GM23248 (cell line): Measurements from ENCODE around the gene TRIM44. TPM values are rescaled to one million over a fixed set of nuclear protein-coding genes. Genes with fewer than 3 reads are reported as not detected.
"Not testable (repeated sequence)": the region's sequence is repeated elsewhere in the genome, so short reads cannot be mapped to it uniquely, and the experiment has no call there.

ENCODE experiments used
- DNase-seq: peaks from one replicate; pipeline ENCODE4 v3.0.0-alpha.2; 2015
- H2AFZ ChIP-seq: fragments of 200-600 bp; sonication (generic); 2 replicates; pipeline ENCODE4 v1.6.1; 2016; ENCODE audit warnings: antibody characterized with exemption
- H3F3A ChIP-seq: fragments of 200-600 bp; sonication (generic); 2 replicates; pipeline ENCODE4 v1.6.1; 2016; ENCODE audit warnings: mild to moderate bottlenecking, antibody characterized with exemption, mixed run types; ENCODE audit not compliant: insufficient read depth
- H3K27ac ChIP-seq: fragments of 200-600 bp; sonication (generic); 2 replicates; pipeline ENCODE4 v1.5.1; 2016; ENCODE audit warnings: mild to moderate bottlenecking
- H3K27me3 ChIP-seq: fragments of 200-600 bp; sonication (generic); replicated peaks from 2 replicates; pipeline ENCODE4 v1.6.1; 2016; ENCODE audit warnings: mild to moderate bottlenecking; ENCODE audit not compliant: insufficient read depth
- H3K36me3 ChIP-seq: fragments of 200-600 bp; sonication (generic); 2 replicates; pipeline ENCODE4 v1.6.1; 2016; ENCODE audit warnings: low read depth, mild to moderate bottlenecking
- H3K4me1 ChIP-seq: fragments of 200-600 bp; sonication (generic); 2 replicates; pipeline ENCODE4 v1.6.1; 2016; ENCODE audit warnings: mild to moderate bottlenecking; ENCODE audit not compliant: insufficient read depth
- H3K4me2 ChIP-seq: fragments of 200-600 bp; sonication (generic); one replicate; pipeline ENCODE4 v1.6.1; 2016; ENCODE audit warnings: mild to moderate bottlenecking; ENCODE audit not compliant: unreplicated experiment
- H3K4me3 ChIP-seq: fragments of 200-600 bp; sonication (generic); 2 replicates; pipeline ENCODE4 v1.5.1; 2016; ENCODE audit warnings: mild to moderate bottlenecking
- H3K79me2 ChIP-seq: fragments of 200-600 bp; sonication (generic); 2 replicates; pipeline ENCODE4 v1.6.1; 2016; ENCODE audit warnings: mild to moderate bottlenecking; ENCODE audit not compliant: insufficient read depth
- H3K9ac ChIP-seq: fragments of 200-600 bp; sonication (generic); 2 replicates; pipeline ENCODE4 v1.6.1; 2016; ENCODE audit warnings: mild to moderate bottlenecking
- H3K9me2 ChIP-seq: fragments of 200-600 bp; sonication (generic); 2 replicates; pipeline ENCODE4 v1.6.1; 2016; ENCODE audit warnings: mixed run types, mild to moderate bottlenecking, moderate library complexity; ENCODE audit not compliant: insufficient read depth
- H3K9me3 ChIP-seq: fragments of 200-600 bp; sonication (generic); one replicate; pipeline ENCODE4 v1.6.1; 2017; ENCODE audit warnings: low read depth
- H4K20me1 ChIP-seq: fragments of 200-600 bp; sonication (generic); 2 replicates; pipeline ENCODE4 v1.6.0; 2016; ENCODE audit not compliant: insufficient read depth
- EZH2 ChIP-seq: fragments of 200-600 bp; sonication (generic); IDR thresholded peaks from 2 replicates; pipeline ENCODE4 v1.6.1; 2018; ENCODE audit warnings: antibody characterized with exemption, mild to moderate bottlenecking; ENCODE audit not compliant: insufficient read depth, poor library complexity, severe bottlenecking
- EZH2phosphoT487 ChIP-seq: fragments of 200-600 bp; sonication (generic); IDR thresholded peaks from 2 replicates; pipeline ENCODE4 v1.6.1; 2018; ENCODE audit warnings: antibody characterized with exemption, moderate library complexity, mild to moderate bottlenecking, low read depth; ENCODE audit not compliant: insufficient read depth
- whole genome bisulfite sequencing, 2 experiments: methylation state at CpG; one replicate each; pipeline ENCODE4 v1.1.6; 2015 to 2017; ENCODE audit warnings: low lambda C conversion rate in 2 of 2, low coverage in 1 of 2; ENCODE audit errors: missing lambda C conversion rate in 2 of 2; 5-methylcytosine and 5-hydroxymethylcytosine counted together
- in situ Hi-C: fragments of 300-500 bp; cut with MboI; formaldehyde crosslinking; loops from 2 replicates; pipeline ENCODE4 v1.15.0; 2020
- polyA plus RNA-seq: library from polyadenylated mRNA; unstranded; fragments of >200 nt; fragmentation: Nextera tagmentation; extraction: Ambion mirVana; gene quantifications from 2 replicates; pipeline ENCODE4 v1.2.1, GENCODE V29; 2016
- total RNA-seq: library from RNA; depleted of rRNA; stranded (reverse); fragments of >200 nt; shearing (Covaris generic); gene quantifications from 2 replicates; pipeline ENCODE4 v1.2.3, GENCODE V29; 2014

Gene TRIM44
- total and polyA plus RNA-seq, 2 experiments from 2014 or later, result 32.2 to 37.1 TPM

GRCh38 chr11:35667257-35667656 lies 4.7 kb downstream of the TRIM44 start:
- in situ Hi-C loops, result no loop called here
- H3K79me2 ChIP-seq, result peaks cover 94% of the 10 kb centered on the region
- 81 to 100% methylated on average over 1 of the region's 1 CpG for WGBS, 2 experiments

GRCh38 chr11:35668350-35668749 lies 5.8 kb downstream of the TRIM44 start:
- Histone ChIP-seq H4K20me1 (peaks cover 13% of the 10 kb centered on the region; the same call in 1 of the 2 replicates), H3F3A (peaks cover 24% of the 10 kb centered on the region), H3K4me1 (peaks cover 18% of the 10 kb centered on the region; the same call in 1 of the 2 replicates), H3K79me2 (peaks cover 100% of the 10 kb centered on the region)
- 82 to 86% methylated on average over 3 of the region's 3 CpGs for WGBS, 2 experiments
- H3K9me2 ChIP-seq, in situ Hi-C loops, H3K4me2 ChIP-seq, H3K27ac ChIP-seq, H3K27me3 ChIP-seq, DNase-seq, H2AFZ ChIP-seq, H3K9me3 ChIP-seq, H3K9ac ChIP-seq, H3K36me3 ChIP-seq, H3K4me3 ChIP-seq: not testable (repeated sequence)

More at GRCh38 chr11:35667257-35667656, 4.7 kb downstream of the TRIM44 start:
- Histone ChIP-seq H3K27ac (no peak overlapping the region), H3F3A (peaks cover 29% of the 10 kb centered on the region), H3K9ac (no peak overlapping the region), H3K27me3 (no peaks in the 10 kb centered on the region), H3K4me3 (no peak overlapping the region), H3K9me2 (no peaks in the 10 kb centered on the region), H3K4me2 (no peak overlapping the region), H3K9me3 (no peaks in the 10 kb centered on the region), H2AFZ (no peak overlapping the region), H4K20me1 (peaks cover 13% of the 10 kb centered on the region; the same call in 1 of the 2 replicates), H3K4me1 (peaks cover 21% of the 10 kb centered on the region; the same call in 1 of the 2 replicates), H3K36me3 (peaks cover 7% of the 10 kb centered on the region; the same call in 1 of the 2 replicates)
- DNase-seq, result no peak
- TF ChIP-seq EZH2phosphoT487, result no peak
- TF ChIP-seq EZH2, result no peak

GRCh38 chr11:35671396-35672127 lies 9.0 kb downstream of the TRIM44 start:
- Histone ChIP-seq H3K9me2 (no peaks in the 10 kb centered on the region), H3K27me3 (no peaks in the 10 kb centered on the region), H4K20me1 (peaks cover 13% of the 10 kb centered on the region), H3K9ac (no peak overlapping the region), H3K4me1 (peaks cover 8% of the 10 kb centered on the region; the same call in 1 of the 2 replicates), H3F3A (no peaks in the 10 kb centered on the region), H3K9me3 (no peaks in the 10 kb centered on the region), H2AFZ (no peak overlapping the region), H3K36me3 (peaks cover 4% of the 10 kb centered on the region; the same call in 1 of the 2 replicates), H3K79me2 (peaks cover 100% of the 10 kb centered on the region), H3K4me2 (no peak overlapping the region), H3K27ac (no peak overlapping the region), H3K4me3 (no peak overlapping the region)
- WGBS, 2 experiments, result 90 to 97% methylated on average over 3 of the region's 3 CpGs
- TF ChIP-seq EZH2phosphoT487 (no peak), EZH2 (no peak)
- in situ Hi-C loops, result no loop called here
- DNase-seq, result no peak

GRCh38 chr11:35672608-35673007 lies 10.0 kb downstream of the TRIM44 start:
- in situ Hi-C loops, result no loop called here
- H3K9me2 ChIP-seq, result no peaks in the 10 kb centered on the region
- WGBS, 2 experiments, result 95 to 99% methylated on average over 3 of the region's 3 CpGs
- no peaks in the 10 kb centered on the region for H3K9me3 ChIP-seq
- no peaks in the 10 kb centered on the region for H3K27me3 ChIP-seq
- H4K20me1 ChIP-seq, result peaks cover 13% of the 10 kb centered on the region
- no peak overlapping the region for H3K4me3 ChIP-seq
- H3K4me1 ChIP-seq, result peaks cover 11% of the 10 kb centered on the region; the same call in 1 of the 2 replicates
- no peaks in the 10 kb centered on the region for H3K36me3 ChIP-seq
- H3K79me2 ChIP-seq, result peaks cover 100% of the 10 kb centered on the region
- H3K4me2 ChIP-seq, result no peak overlapping the region
- H3F3A ChIP-seq, result no peaks in the 10 kb centered on the region
- no peak overlapping the region for H2AFZ ChIP-seq
- TF ChIP-seq EZH2 (no peak), EZH2phosphoT487 (no peak)
- no peak overlapping the region for H3K9ac ChIP-seq
- DNase-seq, result no peak
- no peak overlapping the region for H3K27ac ChIP-seq
